GM10248 (cell line): Measurements from ENCODE around the gene SRC.

Source experiments
- CTCF ChIA-PET: fragments of 300-600 bp; sonication (Branson Sonifier 250); formaldehyde crosslinking; extraction: SDS; loops from one replicate; lab custom pipeline; 2021; ENCODE audit warnings: antibody characterized with exemption; lab: Yijun Ruan, JAX
- POLR2A ChIA-PET: fragments of 350-650 bp; sonication (Branson Sonifier 250); formaldehyde crosslinking; extraction: SDS; loops from one replicate; lab custom pipeline; 2020; ENCODE audit warnings: antibody characterized with exemption; lab: Yijun Ruan, JAX
- DNase-seq: peaks from one replicate; pipeline ENCODE4 v3.0.0; 2012; ENCODE audit errors: extremely low spot score
- TF ChIP-seq, protein P1 (sequence below): IDR thresholded peaks from 2 replicates; pipeline ENCODE4 v1.5.1; 2012; ENCODE audit warnings: mild to moderate bottlenecking, low read depth; ENCODE audit errors: extremely low read depth, missing control alignments, control extremely low read depth

The SRC gene

DNA sequence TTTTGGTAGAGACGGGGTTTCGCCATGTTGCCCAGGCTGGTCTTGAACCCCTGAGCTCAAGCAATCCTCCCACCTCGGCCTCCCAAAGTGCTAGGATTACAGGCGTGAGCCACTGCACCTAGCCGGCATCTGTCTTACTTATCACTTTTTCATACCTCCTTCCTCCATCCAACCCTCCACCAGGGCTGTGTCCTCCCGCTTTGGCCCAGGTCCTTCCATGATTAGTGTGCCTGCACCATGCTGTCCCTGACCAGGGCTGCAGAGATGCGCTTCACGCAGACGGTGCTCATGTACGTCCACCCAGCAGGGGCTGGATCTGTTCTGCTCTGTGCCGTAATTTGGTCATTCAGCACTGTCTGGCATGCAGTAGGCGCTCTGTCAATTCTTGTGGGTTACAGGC is 85.8 kb downstream of the SRC start:
- TF ChIP-seq, protein P1, sequence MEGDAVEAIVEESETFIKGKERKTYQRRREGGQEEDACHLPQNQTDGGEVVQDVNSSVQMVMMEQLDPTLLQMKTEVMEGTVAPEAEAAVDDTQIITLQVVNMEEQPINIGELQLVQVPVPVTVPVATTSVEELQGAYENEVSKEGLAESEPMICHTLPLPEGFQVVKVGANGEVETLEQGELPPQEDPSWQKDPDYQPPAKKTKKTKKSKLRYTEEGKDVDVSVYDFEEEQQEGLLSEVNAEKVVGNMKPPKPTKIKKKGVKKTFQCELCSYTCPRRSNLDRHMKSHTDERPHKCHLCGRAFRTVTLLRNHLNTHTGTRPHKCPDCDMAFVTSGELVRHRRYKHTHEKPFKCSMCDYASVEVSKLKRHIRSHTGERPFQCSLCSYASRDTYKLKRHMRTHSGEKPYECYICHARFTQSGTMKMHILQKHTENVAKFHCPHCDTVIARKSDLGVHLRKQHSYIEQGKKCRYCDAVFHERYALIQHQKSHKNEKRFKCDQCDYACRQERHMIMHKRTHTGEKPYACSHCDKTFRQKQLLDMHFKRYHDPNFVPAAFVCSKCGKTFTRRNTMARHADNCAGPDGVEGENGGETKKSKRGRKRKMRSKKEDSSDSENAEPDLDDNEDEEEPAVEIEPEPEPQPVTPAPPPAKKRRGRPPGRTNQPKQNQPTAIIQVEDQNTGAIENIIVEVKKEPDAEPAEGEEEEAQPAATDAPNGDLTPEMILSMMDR, result no peak
- no peak for DNase-seq
- ChIA-PET POLR2A (no interaction called here), CTCF (interaction anchor here (1.2 kb wide), 1 partner anchor 9 kb away, joined by 3 read pairs; no protein-coding TSS in a partner anchor)

DNA sequence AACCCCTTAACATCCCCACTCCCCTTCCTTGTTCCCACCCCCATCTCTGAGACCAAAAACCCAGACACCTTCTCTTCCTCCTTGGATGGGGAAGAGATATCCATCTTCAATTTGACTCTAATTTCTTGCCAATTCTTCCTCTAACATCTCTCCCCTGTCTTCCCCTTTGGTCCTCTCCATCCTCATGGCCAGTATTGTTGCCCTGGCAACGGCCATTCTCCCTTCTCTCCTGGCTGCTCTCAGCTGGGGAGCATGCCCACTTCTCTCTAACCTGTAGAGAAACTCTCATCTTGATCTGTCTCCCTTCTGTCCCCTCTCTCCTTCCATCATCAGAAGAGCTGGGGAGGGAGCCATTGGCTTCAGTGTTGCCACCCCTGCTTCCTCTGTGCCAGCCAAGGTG is 86.7 kb downstream of the SRC start:
- DNase-seq, result no peak
- ChIA-PET POLR2A (no interaction called here), CTCF (no interaction called here)
- TF ChIP-seq, protein P1, result no peak

DNA sequence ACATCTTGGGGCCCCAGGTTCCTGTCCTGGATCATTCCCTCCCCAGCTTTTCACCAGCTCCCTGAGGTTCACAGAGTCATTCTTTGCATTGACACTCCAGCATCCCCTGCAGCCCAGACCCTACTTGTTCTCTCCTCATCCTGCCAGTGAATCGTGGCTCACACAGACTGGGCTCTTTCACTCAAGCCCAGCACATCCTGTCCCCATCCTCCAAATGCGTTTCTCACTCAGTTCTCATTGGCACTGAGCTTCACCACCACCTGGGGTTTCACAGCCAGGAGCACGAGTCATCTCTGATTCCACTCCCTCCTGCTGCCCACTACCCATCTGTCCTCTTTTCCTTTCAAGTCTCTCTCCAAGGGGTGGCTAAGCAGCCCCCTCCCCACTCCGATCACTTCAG is 89.7 kb downstream of the SRC start:
- TF ChIP-seq, protein P1, result no peak
- no peak for DNase-seq
- POLR2A ChIA-PET, result no interaction called here

DNA sequence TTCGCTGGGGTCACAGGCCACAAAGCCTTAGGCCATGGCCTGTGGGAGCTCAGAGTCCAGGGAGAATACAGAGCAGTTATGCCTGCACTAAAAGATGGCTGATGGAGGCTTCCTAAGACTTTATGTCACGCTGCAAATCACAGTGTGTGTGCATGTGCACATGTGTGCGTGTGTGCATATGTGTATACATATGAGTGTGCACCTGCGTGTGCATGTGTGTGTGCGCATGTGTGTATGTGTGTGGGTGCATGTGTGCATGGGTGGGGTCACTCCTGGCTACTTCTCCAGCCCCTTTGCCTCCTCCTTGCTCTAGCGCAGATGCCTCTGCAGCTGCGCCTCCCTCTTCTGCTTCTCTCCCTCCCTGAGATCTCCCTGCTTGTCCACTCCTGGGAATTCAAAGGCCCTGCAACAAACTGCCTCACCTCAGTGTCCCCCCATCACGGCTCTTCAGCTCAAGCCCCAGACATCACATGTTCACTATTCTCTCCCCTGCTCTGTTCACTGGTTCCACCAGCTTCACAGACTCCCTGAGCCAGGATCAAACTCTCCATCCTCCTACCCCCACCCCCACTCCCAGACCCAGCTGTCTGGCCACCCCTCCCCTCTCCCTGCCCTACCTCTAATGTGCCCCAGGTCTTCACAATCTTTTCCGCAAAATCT is 90.7 kb downstream of the SRC start:
- TF ChIP-seq, protein P1, result no peak
- ChIA-PET CTCF (no interaction called here), POLR2A (no interaction called here)
- DNase-seq, result no peak

More for the DNA sequence above, 89.7 kb downstream of the SRC start:
- CTCF ChIA-PET, result no interaction called here

DNA sequence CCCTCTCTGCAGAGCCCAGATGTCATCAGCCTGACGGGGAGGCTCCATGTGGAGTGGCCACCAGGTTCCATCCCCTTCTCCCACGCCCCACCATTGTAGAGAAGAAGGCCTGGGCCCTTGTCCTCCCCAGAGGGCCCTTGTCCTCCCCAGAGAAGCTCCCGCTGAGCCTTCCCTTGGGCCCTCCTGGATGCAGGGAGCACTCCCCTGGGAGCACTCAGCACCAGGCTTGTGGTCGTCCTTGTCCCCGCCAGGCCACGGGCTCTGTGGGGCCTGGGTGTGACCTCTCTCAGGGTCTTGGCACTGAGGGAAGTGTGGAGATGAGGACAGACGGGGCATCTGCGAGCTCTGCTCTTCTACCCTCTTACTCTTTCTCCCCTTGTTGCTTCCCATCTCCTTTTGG is 91.7 kb downstream of the SRC start:
- TF ChIP-seq, protein P1, result no peak
- ChIA-PET CTCF (no interaction called here), POLR2A (no interaction called here)
- no peak for DNase-seq

DNA sequence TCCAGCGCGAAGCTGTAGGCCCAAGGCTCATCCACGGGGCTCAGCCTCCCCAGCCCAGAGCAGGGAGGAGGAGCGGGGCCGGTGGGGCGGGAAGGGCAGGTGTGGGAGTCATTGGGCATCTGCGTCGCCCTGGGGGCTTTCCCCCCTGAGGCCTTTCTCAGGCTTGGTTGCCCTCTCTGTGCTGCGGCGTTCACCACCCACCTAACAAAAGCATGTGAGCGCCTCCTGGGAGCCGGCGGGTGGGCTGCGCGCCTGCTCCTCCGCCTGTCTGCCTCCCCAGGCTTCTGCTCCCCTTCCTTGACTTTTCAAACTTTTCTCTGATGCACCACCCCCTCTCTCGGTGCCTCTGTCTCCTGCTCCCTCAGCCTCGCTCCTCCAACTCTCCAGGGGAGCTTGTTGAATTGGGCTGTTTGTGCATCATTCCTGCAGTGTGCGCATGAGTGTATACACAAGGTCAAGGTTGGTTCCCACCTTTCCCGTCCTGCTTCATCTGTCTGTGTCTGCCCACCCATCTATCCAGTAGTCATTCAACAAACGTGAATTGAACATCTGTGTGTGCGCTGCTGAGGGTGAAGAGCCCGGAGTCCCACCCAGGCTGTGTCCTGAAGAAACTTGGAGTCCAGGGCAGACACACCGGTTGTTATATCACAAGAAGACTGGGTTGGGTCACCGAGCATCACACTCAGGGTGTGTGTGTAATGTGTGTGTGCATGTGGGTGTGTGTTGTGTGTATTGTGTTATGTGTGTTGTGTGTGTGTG is 92.7 kb downstream of the SRC start:
- CTCF ChIA-PET, result no interaction called here
- TF ChIP-seq, protein P1, result no peak
- POLR2A ChIA-PET, result no interaction called here
- no peak for DNase-seq
